GM12864 (cell line): ENCODE data around the gene PRKAG2.

Source experiments
- DNase-seq: peaks from one replicate; pipeline ENCODE4 v3.0.0-alpha.2; 2011; ENCODE audit warnings: low read depth
- H3K4me3 ChIP-seq: 2 replicates; pipeline ENCODE4 v1.5.1; 2011; ENCODE audit warnings: mild to moderate bottlenecking, low read depth, low read length, control low read depth
- TF ChIP-seq, protein P1 (sequence below): IDR thresholded peaks from 2 replicates; pipeline ENCODE4 v1.5.1; 2011; ENCODE audit warnings: low read depth, mild to moderate bottlenecking, moderate library complexity, low read length, control low read depth, inconsistent platforms; ENCODE audit errors: missing control alignments

PRKAG2 gene

DNA sequence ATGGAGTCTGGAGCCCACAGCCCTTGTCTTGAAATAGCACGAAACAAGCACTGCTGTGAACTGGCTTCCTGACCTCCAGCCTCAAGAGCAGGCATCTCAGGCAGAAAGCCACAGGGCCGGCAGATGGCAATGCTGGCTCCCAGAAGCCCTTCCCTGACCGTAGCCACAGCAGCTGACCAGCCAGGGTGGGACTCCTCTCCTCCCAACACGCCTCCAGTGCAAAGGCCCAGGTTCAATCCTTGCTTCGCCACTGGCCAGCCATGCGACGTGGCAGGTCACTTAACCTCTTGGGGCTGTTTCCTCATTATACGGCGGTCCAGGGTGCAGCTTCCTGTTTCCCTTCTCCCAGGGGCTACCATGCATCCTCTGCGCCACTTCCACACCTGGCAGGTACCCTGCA lies 12.8 kb downstream of the PRKAG2 start:
- TF ChIP-seq, protein P1, sequence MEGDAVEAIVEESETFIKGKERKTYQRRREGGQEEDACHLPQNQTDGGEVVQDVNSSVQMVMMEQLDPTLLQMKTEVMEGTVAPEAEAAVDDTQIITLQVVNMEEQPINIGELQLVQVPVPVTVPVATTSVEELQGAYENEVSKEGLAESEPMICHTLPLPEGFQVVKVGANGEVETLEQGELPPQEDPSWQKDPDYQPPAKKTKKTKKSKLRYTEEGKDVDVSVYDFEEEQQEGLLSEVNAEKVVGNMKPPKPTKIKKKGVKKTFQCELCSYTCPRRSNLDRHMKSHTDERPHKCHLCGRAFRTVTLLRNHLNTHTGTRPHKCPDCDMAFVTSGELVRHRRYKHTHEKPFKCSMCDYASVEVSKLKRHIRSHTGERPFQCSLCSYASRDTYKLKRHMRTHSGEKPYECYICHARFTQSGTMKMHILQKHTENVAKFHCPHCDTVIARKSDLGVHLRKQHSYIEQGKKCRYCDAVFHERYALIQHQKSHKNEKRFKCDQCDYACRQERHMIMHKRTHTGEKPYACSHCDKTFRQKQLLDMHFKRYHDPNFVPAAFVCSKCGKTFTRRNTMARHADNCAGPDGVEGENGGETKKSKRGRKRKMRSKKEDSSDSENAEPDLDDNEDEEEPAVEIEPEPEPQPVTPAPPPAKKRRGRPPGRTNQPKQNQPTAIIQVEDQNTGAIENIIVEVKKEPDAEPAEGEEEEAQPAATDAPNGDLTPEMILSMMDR = no peak
- no peak overlapping the region for H3K4me3 ChIP-seq
- no peak for DNase-seq

DNA sequence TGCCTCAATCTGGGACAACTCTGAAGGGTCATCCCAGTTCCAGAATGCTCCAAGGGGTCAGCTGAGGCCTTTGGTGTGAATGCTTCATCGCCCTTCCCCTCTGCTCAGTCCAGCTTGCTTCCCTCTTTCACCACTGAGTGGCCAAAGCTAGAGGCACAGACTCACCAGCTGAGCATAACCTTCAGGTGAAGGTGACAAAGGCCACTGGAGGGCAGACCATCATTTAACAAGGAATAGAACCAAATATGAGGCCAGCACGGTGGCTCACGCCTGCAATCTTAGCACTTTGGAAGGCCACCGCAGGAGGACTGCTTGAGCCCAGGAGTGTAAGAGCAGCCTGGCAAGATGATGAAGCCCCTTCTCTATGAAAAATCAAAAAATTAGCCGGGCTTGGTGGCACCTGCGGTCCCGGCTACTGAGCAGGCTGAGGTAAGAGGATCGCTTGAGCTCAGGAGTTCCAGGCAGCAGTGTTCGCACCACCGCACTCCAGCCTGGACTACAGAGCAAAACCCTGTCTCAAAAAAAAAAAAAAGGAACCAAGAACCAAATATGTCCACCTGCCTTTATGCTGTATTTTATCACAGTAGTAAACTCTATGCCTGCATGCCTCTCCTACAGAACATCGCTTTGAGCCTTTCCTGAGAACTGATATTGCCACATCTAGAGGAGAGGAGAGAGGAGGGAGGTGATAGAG lies 13.4 kb downstream of the PRKAG2 start:
- no peak for DNase-seq
- no peak overlapping the region for H3K4me3 ChIP-seq
- TF ChIP-seq, protein P1 = peak; percentile 32

DNA sequence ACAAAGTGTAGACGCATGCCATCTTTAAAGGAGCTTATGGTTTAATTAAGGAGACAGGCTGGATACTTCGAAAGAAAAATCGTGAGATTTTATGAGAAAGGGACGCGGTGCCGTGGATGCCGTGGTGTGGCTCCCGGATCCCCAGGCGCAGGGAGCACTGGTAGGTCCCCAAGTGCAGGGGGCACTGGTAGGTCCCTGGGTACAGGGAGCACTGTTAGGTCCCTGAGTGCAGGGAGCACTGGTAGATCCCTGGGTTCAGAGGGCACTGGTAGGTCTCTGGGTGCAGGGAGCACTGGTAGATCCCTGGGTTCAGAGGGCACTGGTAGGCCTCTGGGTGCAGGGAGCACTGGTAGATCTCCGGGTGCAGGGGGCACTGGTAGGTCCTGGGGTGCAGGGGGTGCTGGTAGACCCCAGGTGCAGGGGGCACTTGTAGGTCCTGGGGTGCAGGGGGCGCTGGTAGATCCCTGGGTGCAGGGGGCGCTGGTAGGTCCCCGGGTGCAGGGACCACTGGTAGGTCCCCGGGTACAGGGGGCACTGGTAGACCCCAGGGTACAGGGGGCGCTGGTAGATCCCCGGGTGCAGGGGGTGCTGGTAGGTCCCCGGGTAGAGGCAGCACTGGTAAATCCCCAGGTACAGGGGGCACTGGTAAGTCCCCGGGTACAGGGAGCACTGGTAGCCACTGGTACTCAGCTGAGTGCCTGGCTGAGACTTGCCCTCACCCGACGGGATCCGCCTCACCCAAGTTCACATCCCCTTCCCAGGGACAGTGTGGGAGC lies 14.1 kb downstream of the PRKAG2 start:
- no peak for DNase-seq

GRCh38 chr7:151861881-151862280 lies 15.0 kb downstream of the PRKAG2 start:
- H3K4me3 ChIP-seq = no peak overlapping the region
- TF ChIP-seq, protein P1 = no peak
- DNase-seq = no peak

More for the DNA sequence above, 14.1 kb downstream of the PRKAG2 start:
- no peak overlapping the region for H3K4me3 ChIP-seq
- TF ChIP-seq, protein P1 = no peak

DNA sequence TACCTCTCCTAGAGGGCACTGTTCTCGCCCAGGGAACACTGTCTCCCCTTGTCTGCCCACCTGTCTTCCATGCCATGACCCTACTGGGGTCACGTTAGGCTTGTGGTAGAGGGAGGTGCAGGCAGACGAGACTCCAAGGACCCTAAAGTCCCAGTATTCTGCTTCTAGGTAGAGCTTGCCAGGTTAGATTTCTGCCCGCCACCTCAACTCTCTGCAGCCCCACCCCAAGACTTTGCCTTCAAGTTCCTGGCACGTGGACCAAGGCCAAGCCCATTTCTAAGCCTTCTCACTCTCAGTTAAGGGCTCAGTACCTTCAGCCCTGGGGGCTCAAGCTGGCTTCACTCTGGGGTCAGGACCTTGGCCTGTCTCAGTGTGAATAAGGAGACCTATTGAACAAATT lies 16.1 kb downstream of the PRKAG2 start:
- no peak overlapping the region for H3K4me3 ChIP-seq
- TF ChIP-seq, protein P1 = no peak
- DNase-seq = no peak

DNA sequence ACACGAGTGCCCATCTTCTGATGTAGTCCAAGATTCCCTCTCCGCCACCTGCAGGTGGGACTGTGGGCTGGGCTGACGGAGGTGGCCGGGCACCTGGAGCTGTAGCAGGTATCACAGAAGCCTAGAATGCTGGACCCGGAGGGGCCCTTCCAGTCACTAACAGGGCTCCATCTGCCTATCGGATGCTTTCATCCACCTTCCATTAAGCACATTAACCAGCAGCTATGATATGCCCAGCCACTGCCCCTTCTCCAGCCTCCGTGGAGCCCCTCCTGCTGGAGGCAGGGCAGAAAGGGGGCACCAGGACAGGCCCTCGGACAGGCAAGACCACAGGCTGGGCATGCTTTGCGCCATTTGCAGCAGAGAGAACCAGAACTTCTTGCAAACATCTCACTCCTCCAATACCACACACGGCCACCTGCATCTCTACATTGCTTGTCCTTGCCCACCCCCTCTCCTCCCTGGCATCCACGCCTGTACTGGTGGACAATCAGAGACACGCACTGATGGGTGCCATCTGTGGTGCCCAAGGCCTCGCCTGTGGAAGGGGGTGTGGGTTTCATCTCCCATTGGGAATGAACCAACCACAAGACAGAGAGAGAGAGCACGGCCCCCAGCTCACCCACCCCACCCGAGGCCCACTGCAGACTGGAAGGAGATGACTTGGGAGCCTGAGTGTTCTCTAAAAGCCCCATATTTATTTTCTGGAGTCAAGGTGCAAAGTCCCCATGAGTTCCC lies 16.8 kb downstream of the PRKAG2 start:
- TF ChIP-seq, protein P1 = no peak
- no peak for DNase-seq
- H3K4me3 ChIP-seq = no peak overlapping the region
